ENCODE results near the gene CRABP2.

DNA sequence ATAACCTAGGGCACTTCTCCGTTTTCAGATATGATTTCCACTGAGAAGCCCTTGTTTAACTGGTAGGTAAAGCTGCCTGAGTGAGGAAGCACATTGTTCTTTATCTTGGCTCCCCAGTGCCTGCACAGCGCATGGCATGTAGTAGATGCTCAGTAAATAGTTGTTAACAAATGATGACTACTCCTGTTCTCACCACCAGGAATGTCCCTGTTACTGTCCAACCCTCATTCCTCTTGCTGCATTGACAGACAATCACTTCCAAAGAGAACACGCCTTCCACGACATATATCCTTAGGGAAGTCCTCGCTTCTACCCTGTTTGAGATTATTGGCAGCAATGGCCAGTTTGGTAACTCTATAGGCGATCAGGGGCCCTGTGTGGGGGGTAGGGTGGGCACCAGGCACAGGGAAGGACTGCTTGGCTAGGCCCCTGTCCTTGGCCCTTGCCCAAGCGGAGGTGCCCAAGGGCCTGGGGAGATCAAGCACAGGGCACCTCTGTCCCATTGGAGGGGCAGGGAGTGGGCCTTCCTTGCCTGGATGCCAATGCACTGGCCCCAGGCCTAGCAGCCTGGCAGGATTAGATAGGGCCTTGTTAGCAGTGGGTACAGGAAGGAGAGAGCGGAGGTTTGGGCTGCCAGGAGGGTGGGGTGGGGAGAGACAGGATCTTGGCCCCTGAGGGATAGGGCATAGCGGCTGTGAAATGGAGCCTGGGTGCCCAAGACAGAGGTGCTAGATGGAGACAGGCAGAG, 38.3 kb downstream of the CRABP2 start:
- TF ChIP-seq CTCF (IDR thresholded peaks at IDR 0.05; ENCODE audit: low read depth, low read length) (no peak), POLR2A (IDR thresholded peaks at IDR 0.05; ENCODE audit: extremely low read depth, insufficient read length) (no peak), MYC (IDR thresholded peaks at IDR 0.05; ENCODE audit: low read depth, low read length) (no peak)
